Fibroblast of skin of left quadriceps (primary cell): ENCODE data around the gene BCR.

Experiments
- DNase-seq, 2 experiments: peaks; one replicate each; pipeline ENCODE4 v3.0.0-alpha.2; 2013; ENCODE audit warnings: low read depth in 2 of 2

BCR gene

GRCh38 chr22:23230348-23231068 is 50.2 kb downstream of the BCR start:
- DNase-seq = no peak

- DNase-seq = no peak
Observed at GRCh38 chr22:23231471-23232093, 51.3 kb downstream of the BCR start.

- no peak for DNase-seq
Observed at GRCh38 chr22:23232094-23232905, 52.0 kb downstream of the BCR start.

GRCh38 chr22:23233084-23233531 is 52.8 kb downstream of the BCR start:
- DNase-seq = no peak

- peak; percentile 57 to 63 for DNase-seq
Observed at GRCh38 chr22:23233752-23234408, 53.6 kb downstream of the BCR start.

- DNase-seq = no peak
Observed at GRCh38 chr22:23234409-23235161, 54.3 kb downstream of the BCR start.

- DNase-seq = no peak
Observed at GRCh38 chr22:23235425-23235824, 55.1 kb downstream of the BCR start.

- DNase-seq = no peak
Observed at GRCh38 chr22:23236026-23236425, 55.7 kb downstream of the BCR start.

GRCh38 chr22:23236440-23237184 is 56.3 kb downstream of the BCR start:
- DNase-seq = no peak

GRCh38 chr22:23237201-23237798 is 57.0 kb downstream of the BCR start:
- DNase-seq = no peak

GRCh38 chr22:23237841-23238240 is 57.5 kb downstream of the BCR start:
- DNase-seq = no peak

GRCh38 chr22:23238707-23239106 is 58.4 kb downstream of the BCR start:
- DNase-seq = no peak

GRCh38 chr22:23239429-23239828 is 59.1 kb downstream of the BCR start:
- DNase-seq = no peak

GRCh38 chr22:23240639-23241389 is 60.5 kb downstream of the BCR start:
- DNase-seq = no peak

- DNase-seq = no peak
Observed at GRCh38 chr22:23241562-23242472, 61.5 kb downstream of the BCR start.

GRCh38 chr22:23242473-23243001 is 62.2 kb downstream of the BCR start:
- no peak for DNase-seq

- no peak for DNase-seq
Observed at GRCh38 chr22:23243006-23243573, 62.8 kb downstream of the BCR start.
